H1 (cell line): Measurements from ENCODE around the gene SCAMP3. TPM values are rescaled to one million over a fixed set of nuclear protein-coding genes. Genes with fewer than 3 reads are reported as not detected.
A peak's percentile ranks its signal among the peaks of the same experiment; 100 is the strongest.

Experiments
- EZH2 ChIP-seq: fragments of 200-600 bp; sonication (generic); IDR thresholded peaks from 2 replicates; pipeline ENCODE4 v1.7.1; 2012; ENCODE audit warnings: low read depth, mild to moderate bottlenecking, moderate library complexity, low read length, inconsistent platforms; ENCODE audit not compliant: severe bottlenecking
- GABPA ChIP-seq: IDR thresholded peaks from 2 replicates; pipeline ENCODE4 v1.6.1; 2011; ENCODE audit warnings: mild to moderate bottlenecking, low read length, moderate library complexity, borderline replicate concordance; ENCODE audit not compliant: insufficient read depth
- HDAC6 ChIP-seq: IDR thresholded peaks from one replicate; pipeline ENCODE4 v1.7.1; 2012; ENCODE audit warnings: low read depth, mild to moderate bottlenecking, inconsistent platforms, low read length, moderate library complexity
- PHF8 ChIP-seq: fragments of 200-600 bp; sonication (generic); conservative IDR thresholded peaks from 2 replicates; pipeline ENCODE4 v1.7.1; 2012; ENCODE audit warnings: low read depth, mild to moderate bottlenecking, inconsistent platforms, low read length, moderate library complexity
- RBBP5 ChIP-seq: IDR thresholded peaks from 2 replicates; pipeline ENCODE4 v1.7.1; 2012; ENCODE audit warnings: low read depth, mild to moderate bottlenecking, inconsistent platforms, low read length, moderate library complexity, borderline replicate concordance
- SRF ChIP-seq: IDR thresholded peaks from 2 replicates; pipeline ENCODE4 v1.6.1; 2011; ENCODE audit warnings: mild to moderate bottlenecking, low read depth, low read length, moderate library complexity
- TAF7 ChIP-seq: optimal IDR thresholded peaks from 2 replicates; pipeline ENCODE3; 2011; ENCODE audit warnings: low read depth, mild to moderate bottlenecking, inconsistent platforms, low read length, moderate library complexity, borderline replicate concordance
- polyA plus RNA-seq, 7 experiments: library from polyadenylated mRNA; depleted of rRNA in 3 of 7; stranded (reverse) in 5 of 7; unstranded in 2 of 7; fragments of >200 nt in 5 of 7; fragments of 200-250 nt in 2 of 7; gene quantifications; 1 replicate in 5 of 7; 2 replicates in 1 of 7; 4 replicates in 1 of 7; pipeline versions ENCODE4 v1.2.1 to v1.2.3, GENCODE V29; 2011 to 2013; ENCODE audit warnings: missing spikeins in 2 of 7, mixed read lengths in 2 of 7
- total RNA-seq: library from RNA; stranded (reverse); fragmentation: NEBNext Ultra II Directional; extraction: Animal tissue kit (Norgen Biotek cat#: 25700); gene quantifications from 2 replicates; pipeline ENCODE4 v1.2.1, GENCODE V29; 2021
- TF ChIP-seq, protein P1 (sequence below), 3 experiments: IDR thresholded peaks; 1 replicate in 2 of 3; 2 replicates in 1 of 3; pipeline versions ENCODE4 v1.5.1 to v1.6.1; 2011; ENCODE audit warnings: low read length in 3 of 3, mild to moderate bottlenecking in 3 of 3, inconsistent platforms in 2 of 3, low read depth in 1 of 3, moderate library complexity in 1 of 3; ENCODE audit not compliant: insufficient read depth in 1 of 3; ENCODE audit errors: control extremely low read depth in 1 of 3
- TF ChIP-seq, protein P2 (sequence below): IDR thresholded peaks from 2 replicates; pipeline ENCODE4 v1.6.1; 2012; ENCODE audit warnings: inconsistent platforms

Gene SCAMP3
- total and polyA plus RNA-seq, 2 of the 8 experiments (the other 6 are each of a cell fraction or from before 2014, with no cell fraction given): 48.9 to 143 TPM

DNA sequence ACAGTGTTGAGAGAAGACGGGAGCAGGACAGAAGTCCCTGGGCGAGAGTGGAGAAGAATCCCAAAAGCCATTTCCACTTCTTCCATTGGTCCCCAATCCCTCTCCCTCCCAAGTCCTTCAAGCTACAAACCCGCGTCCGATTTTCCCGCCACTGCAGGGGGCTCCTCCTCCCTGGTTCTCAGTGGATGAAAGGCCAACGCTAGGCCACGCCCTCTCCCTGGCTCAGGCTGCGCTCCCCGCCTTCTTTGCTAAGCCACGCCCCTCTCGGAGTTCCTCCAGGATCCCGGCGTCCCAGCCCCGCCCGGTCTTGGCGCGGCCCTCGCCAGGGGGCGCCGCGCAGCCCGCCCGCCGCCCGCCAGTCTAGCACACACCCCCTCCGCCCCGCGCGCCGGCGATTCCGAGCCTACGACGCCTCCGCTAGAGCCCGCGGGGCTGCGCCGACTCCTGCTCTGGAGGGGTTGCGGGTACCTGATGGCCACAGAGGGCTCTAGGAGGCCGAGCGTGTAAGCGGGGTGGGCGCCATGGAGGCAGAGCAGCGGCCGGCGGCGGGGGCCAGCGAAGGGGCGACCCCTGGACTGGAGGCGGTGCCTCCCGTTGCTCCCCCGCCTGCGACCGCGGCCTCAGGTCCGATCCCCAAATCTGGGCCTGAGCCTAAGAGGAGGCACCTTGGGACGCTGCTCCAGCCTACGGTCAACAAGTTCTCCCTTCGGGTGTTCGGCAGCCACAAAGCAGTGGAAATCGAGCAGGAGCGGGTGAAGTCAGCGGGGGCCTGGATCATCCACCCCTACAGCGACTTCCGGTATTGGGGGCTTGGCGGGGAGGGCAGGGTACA lies 15.1 kb upstream of the SCAMP3 start, which contains the start of gene HCN3 (continued):
- no peak for TF ChIP-seq GABPA
- no peak for TF ChIP-seq EZH2
- no peak; the same call in 1 of the 2 replicates for TF ChIP-seq PHF8
- TF ChIP-seq HDAC6: no peak
- TF ChIP-seq, protein P1, sequence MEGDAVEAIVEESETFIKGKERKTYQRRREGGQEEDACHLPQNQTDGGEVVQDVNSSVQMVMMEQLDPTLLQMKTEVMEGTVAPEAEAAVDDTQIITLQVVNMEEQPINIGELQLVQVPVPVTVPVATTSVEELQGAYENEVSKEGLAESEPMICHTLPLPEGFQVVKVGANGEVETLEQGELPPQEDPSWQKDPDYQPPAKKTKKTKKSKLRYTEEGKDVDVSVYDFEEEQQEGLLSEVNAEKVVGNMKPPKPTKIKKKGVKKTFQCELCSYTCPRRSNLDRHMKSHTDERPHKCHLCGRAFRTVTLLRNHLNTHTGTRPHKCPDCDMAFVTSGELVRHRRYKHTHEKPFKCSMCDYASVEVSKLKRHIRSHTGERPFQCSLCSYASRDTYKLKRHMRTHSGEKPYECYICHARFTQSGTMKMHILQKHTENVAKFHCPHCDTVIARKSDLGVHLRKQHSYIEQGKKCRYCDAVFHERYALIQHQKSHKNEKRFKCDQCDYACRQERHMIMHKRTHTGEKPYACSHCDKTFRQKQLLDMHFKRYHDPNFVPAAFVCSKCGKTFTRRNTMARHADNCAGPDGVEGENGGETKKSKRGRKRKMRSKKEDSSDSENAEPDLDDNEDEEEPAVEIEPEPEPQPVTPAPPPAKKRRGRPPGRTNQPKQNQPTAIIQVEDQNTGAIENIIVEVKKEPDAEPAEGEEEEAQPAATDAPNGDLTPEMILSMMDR (IDR thresholded peaks at IDR 0.05; ENCODE audit: control extremely low read depth in 1 of 3, insufficient read depth in 1 of 3, low read depth in 1 of 3, low read length in 3 of 3): peak; percentile 42 to 52 (median 51)
- TF ChIP-seq, protein P2, sequence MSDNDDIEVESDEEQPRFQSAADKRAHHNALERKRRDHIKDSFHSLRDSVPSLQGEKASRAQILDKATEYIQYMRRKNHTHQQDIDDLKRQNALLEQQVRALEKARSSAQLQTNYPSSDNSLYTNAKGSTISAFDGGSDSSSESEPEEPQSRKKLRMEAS: peak; percentile 57; the same call in 1 of the 2 replicates
- TF ChIP-seq SRF: 0 out of 2 replicates have a peak, but pooled peaks have one; percentile 8
- no peak for TF ChIP-seq TAF7
- 0 out of 2 replicates have a peak, but pooled peaks have one; percentile 56 for TF ChIP-seq RBBP5
